Neuronal stem cell (in vitro differentiated cells): Measurements from ENCODE around the gene FBXL22. TPM values are rescaled to one million over a fixed set of nuclear protein-coding genes. Genes with fewer than 3 reads are reported as not detected.

Experiments
- DNase-seq: peaks from one replicate; pipeline ENCODE4 v3.0.0-alpha.2; 2013; ENCODE audit warnings: low spot score
- H2AFZ ChIP-seq: one replicate; pipeline ENCODE4 v1.6.1; 2013; ENCODE audit warnings: mild to moderate bottlenecking, low read length, inconsistent platforms
- H2AK5ac ChIP-seq: 2 replicates; pipeline ENCODE4 v1.6.1; 2013; ENCODE audit warnings: low read depth, mild to moderate bottlenecking, inconsistent platforms, low read length, moderate library complexity, mixed read lengths
- H2BK120ac ChIP-seq: 2 replicates; pipeline ENCODE4 v1.6.1; 2013; ENCODE audit warnings: low read depth, mild to moderate bottlenecking, inconsistent platforms, low read length, moderate library complexity, mixed read lengths
- H2BK12ac ChIP-seq: one replicate; pipeline ENCODE4 v1.6.1; 2013; ENCODE audit warnings: low read length, inconsistent platforms
- H2BK15ac ChIP-seq: 2 replicates; pipeline ENCODE4 v1.6.1; 2013; ENCODE audit warnings: mild to moderate bottlenecking, low read length, inconsistent platforms, mixed read lengths
- H2BK5ac ChIP-seq: one replicate; pipeline ENCODE4 v1.6.1; 2013; ENCODE audit warnings: inconsistent platforms, mild to moderate bottlenecking, low read length, moderate library complexity
- H3K14ac ChIP-seq: one replicate; pipeline ENCODE4 v1.6.1; 2013; ENCODE audit warnings: low read length, inconsistent platforms
- H3K18ac ChIP-seq: 2 replicates; pipeline ENCODE4 v1.6.1; 2013; ENCODE audit warnings: low read length, inconsistent platforms
- H3K23ac ChIP-seq: 2 replicates; pipeline ENCODE4 v1.6.1; 2013; ENCODE audit warnings: low read depth, mild to moderate bottlenecking, mixed read lengths, low read length, inconsistent platforms; ENCODE audit not compliant: poor library complexity
- H3K27ac ChIP-seq: replicated peaks from 3 replicates; pipeline ENCODE4 v1.5.1; 2013; ENCODE audit warnings: low read length, inconsistent platforms
- H3K27me3 ChIP-seq, 3 experiments: 2 replicates each; pipeline ENCODE4 v1.6.1; 2013; ENCODE audit warnings: low read length in 3 of 3, mild to moderate bottlenecking in 2 of 3, inconsistent platforms in 1 of 3, low read depth in 1 of 3, mixed read lengths in 1 of 3, moderate library complexity in 1 of 3; ENCODE audit not compliant: control insufficient read depth in 3 of 3, insufficient read depth in 3 of 3
- H3K36me3 ChIP-seq, 2 donors: replicated peaks in 1 of 2; 2 replicates each; pipeline ENCODE4 v1.6.1; 2013; ENCODE audit warnings: low read length in 2 of 2; ENCODE audit not compliant: control insufficient read depth in 2 of 2, insufficient read depth in 2 of 2
- H3K4ac ChIP-seq: 2 replicates; pipeline ENCODE4 v1.6.1; 2013; ENCODE audit warnings: inconsistent platforms, mild to moderate bottlenecking, low read length, moderate library complexity
- H3K4me1 ChIP-seq, 2 donors: 1 replicate in 1 of 2; 2 replicates in 1 of 2; pipeline ENCODE4 v1.6.1; 2013; ENCODE audit warnings: low read length in 2 of 2, low read depth in 1 of 2; ENCODE audit not compliant: control insufficient read depth in 2 of 2, insufficient read depth in 1 of 2
- H3K4me2 ChIP-seq: one replicate; pipeline ENCODE4 v1.6.1; 2013; ENCODE audit warnings: mild to moderate bottlenecking, low read length, inconsistent platforms; ENCODE audit not compliant: insufficient read depth, poor library complexity, severe bottlenecking
- H3K4me3 ChIP-seq, 2 donors: 2 replicates each; pipeline ENCODE4 v1.5.1; 2013; ENCODE audit warnings: low read length in 2 of 2, mild to moderate bottlenecking in 2 of 2, inconsistent platforms in 1 of 2, moderate library complexity in 1 of 2
- H3K79me1 ChIP-seq: one replicate; pipeline ENCODE4 v1.6.1; 2013; ENCODE audit warnings: low read depth, mild to moderate bottlenecking, inconsistent platforms, low read length, moderate library complexity
- H3K9ac ChIP-seq: one replicate; pipeline ENCODE4 v1.6.1; 2013; ENCODE audit warnings: mild to moderate bottlenecking, low read depth, low read length, inconsistent platforms; ENCODE audit not compliant: poor library complexity
- H3K9me3 ChIP-seq, 2 donors: replicated peaks in 1 of 2; 2 replicates each; pipeline versions ENCODE3 to v1.6.1; 2013; ENCODE audit warnings: low read length in 2 of 2, mild to moderate bottlenecking in 2 of 2, inconsistent platforms in 1 of 2, low read depth in 1 of 2, mixed read lengths in 1 of 2, moderate library complexity in 1 of 2; ENCODE audit not compliant: control insufficient read depth in 2 of 2, insufficient read depth in 1 of 2
- H4K8ac ChIP-seq: one replicate; pipeline ENCODE4 v1.6.1; 2013; ENCODE audit warnings: low read depth, mild to moderate bottlenecking, inconsistent platforms, low read length, moderate library complexity
- H4K91ac ChIP-seq: one replicate; pipeline ENCODE4 v1.6.1; 2013; ENCODE audit warnings: low read length, low read depth, mild to moderate bottlenecking, inconsistent platforms; ENCODE audit not compliant: poor library complexity
- WGBS, 2 donors: extraction: QIAGEN DNeasy Blood & Tissue Kit; methylation state at CpG; one replicate each; pipeline ENCODE4 v1.1.7; 2013; ENCODE audit warnings: missing lambda C conversion rate in 2 of 2, mixed read lengths in 1 of 2; ENCODE audit not compliant: insufficient read length in 2 of 2, insufficient replicate concordance in 1 of 2; ENCODE audit errors: extremely low coverage in 2 of 2; 5-methylcytosine and 5-hydroxymethylcytosine counted together
- polyA plus RNA-seq, 2 experiments: library from polyadenylated mRNA; stranded (reverse); fragments of 200-250 nt; gene quantifications; one replicate each; pipeline ENCODE4 v1.2.3, GENCODE V29; 2013

The FBXL22 gene
- 0.29 TPM for polyA plus RNA-seq (2013, experiment 1 of 2)
- 0.43 TPM for polyA plus RNA-seq (2013, experiment 2 of 2)

GRCh38 chr15:63597038-63597790 lies at the start of gene FBXL22:
Gene FBXL22, plus strand, starts transcription at chr15:63597387. Its CDS starts 6 bp downstream, at chr15:63597393.
- H4K91ac ChIP-seq = no peak within 1 kb of the TSS
- no CpG with 5 or more reads among the region's 23 CpGs for WGBS, 2 donors
- H3K9me3 ChIP-seq = no peaks in the 10 kb centered on the region
- H2BK5ac ChIP-seq = no peak within 1 kb of the TSS
- no peak within 1 kb of the TSS for H2BK15ac ChIP-seq
- H3K27me3 ChIP-seq = peaks cover 0 to 4% (median 0%) of the 10 kb centered on the region in 3 experiments
- H3K9ac ChIP-seq = peak within 1 kb of the TSS; percentile 78
- DNase-seq = no peak
- peaks cover 2 to 34% of the 10 kb centered on the region in 2 donors for H3K36me3 ChIP-seq
- peaks cover 12 to 18% of the 10 kb centered on the region in 2 donors for H3K4me1 ChIP-seq
- H2BK120ac ChIP-seq = no peak within 1 kb of the TSS
- no peak within 1 kb of the TSS for H2AFZ ChIP-seq
- H3K79me1 ChIP-seq = no peaks in the 10 kb centered on the region
- H3K14ac ChIP-seq = no peak within 1 kb of the TSS
- no peak within 1 kb of the TSS for H3K27ac ChIP-seq
- H2AK5ac ChIP-seq = peak within 1 kb of the TSS; percentile 42
- H2BK12ac ChIP-seq = no peak within 1 kb of the TSS
- no peak within 1 kb of the TSS for H3K4me2 ChIP-seq
- peak within 1 kb of the TSS; percentile 82 for H3K18ac ChIP-seq
- H3K23ac ChIP-seq = peak within 1 kb of the TSS; percentile 4
- H4K8ac ChIP-seq = no peak within 1 kb of the TSS
- no peak within 1 kb of the TSS for H3K4ac ChIP-seq
- H3K4me3 ChIP-seq = no peak within 1 kb of the TSS

- Histone ChIP-seq H2BK5ac (no peak overlapping the region), H3K27ac (no peak overlapping the region), H2BK12ac (no peak overlapping the region), H3K36me3 (peaks cover 0 to 41% of the 10 kb centered on the region in 2 donors), H3K79me1 (peaks cover 2% of the 10 kb centered on the region), H3K9me3 (no peaks in the 10 kb centered on the region), H2AFZ (no peak overlapping the region), H3K18ac (no peak overlapping the region), H3K4me1 (peaks cover 0 to 20% of the 10 kb centered on the region in 2 donors), H3K14ac (no peak overlapping the region), H3K27me3 (no peaks in the 10 kb centered on the region), H3K4me3 (no peak overlapping the region), H3K4ac (no peak overlapping the region), H3K4me2 (no peak overlapping the region), H3K9ac (no peak overlapping the region), H2AK5ac (no peak overlapping the region), H3K23ac (no peak overlapping the region), H2BK15ac (no peak overlapping the region), H2BK120ac (no peak overlapping the region), H4K8ac (no peak overlapping the region), H4K91ac (no peak overlapping the region)
- no peak for DNase-seq
- WGBS, 2 donors = no CpG with 5 or more reads among the region's 1 CpG
Observed at GRCh38 chr15:63551400-63551799, 45.8 kb upstream of the FBXL22 start.

- H2BK12ac ChIP-seq = no peak overlapping the region
- no peak overlapping the region for H2BK5ac ChIP-seq
- no peak overlapping the region for H2AFZ ChIP-seq
- H3K4ac ChIP-seq = no peak overlapping the region
- H2AK5ac ChIP-seq = no peak overlapping the region
- H3K9me3 ChIP-seq = no peaks in the 10 kb centered on the region
- peaks cover 0 to 20% of the 10 kb centered on the region in 2 donors for H3K4me1 ChIP-seq
- no peak overlapping the region for H2BK15ac ChIP-seq
- H4K8ac ChIP-seq = no peak overlapping the region
- peaks cover 7 to 54% of the 10 kb centered on the region in 2 donors for H3K36me3 ChIP-seq
- no peaks in the 10 kb centered on the region for H3K27me3 ChIP-seq
- H4K91ac ChIP-seq = no peak overlapping the region
- no peak overlapping the region for H3K23ac ChIP-seq
- H3K27ac ChIP-seq = no peak overlapping the region
- H3K4me2 ChIP-seq = no peak overlapping the region
- WGBS, 2 donors = no CpG with 5 or more reads among the region's 3 CpGs
- H2BK120ac ChIP-seq = no peak overlapping the region
- no peak overlapping the region for H3K4me3 ChIP-seq
- no peak overlapping the region for H3K18ac ChIP-seq
- H3K79me1 ChIP-seq = peaks cover 2% of the 10 kb centered on the region
- H3K9ac ChIP-seq = no peak overlapping the region
- no peak for DNase-seq
- no peak overlapping the region for H3K14ac ChIP-seq
Observed at GRCh38 chr15:63553388-63553791, 43.8 kb upstream of the FBXL22 start.

- H3K9ac ChIP-seq = no peak overlapping the region
- no CpG with 5 or more reads among the region's 2 CpGs for WGBS, 2 donors
- H4K8ac ChIP-seq = no peak overlapping the region
- no peak overlapping the region for H2AK5ac ChIP-seq
- no peak overlapping the region for H2BK120ac ChIP-seq
- no peak overlapping the region for H2BK12ac ChIP-seq
- H3K27ac ChIP-seq = no peak overlapping the region
- no peak overlapping the region for H3K4ac ChIP-seq
- H3K4me1 ChIP-seq = peaks cover 0 to 22% of the 10 kb centered on the region in 2 donors
- H4K91ac ChIP-seq = no peak overlapping the region
- no peaks in the 10 kb centered on the region for H3K27me3 ChIP-seq
- H2AFZ ChIP-seq = no peak overlapping the region
- H2BK15ac ChIP-seq = no peak overlapping the region
- H3K23ac ChIP-seq = no peak overlapping the region
- DNase-seq = no peak
- no peak overlapping the region for H3K18ac ChIP-seq
- H3K4me3 ChIP-seq = no peak overlapping the region
- H3K9me3 ChIP-seq = no peaks in the 10 kb centered on the region
- no peak overlapping the region for H2BK5ac ChIP-seq
- H3K4me2 ChIP-seq = no peak overlapping the region
- H3K79me1 ChIP-seq = peaks cover 2% of the 10 kb centered on the region
- H3K14ac ChIP-seq = no peak overlapping the region
- H3K36me3 ChIP-seq = peaks cover 7 to 63% of the 10 kb centered on the region in 2 donors
Observed at GRCh38 chr15:63554337-63554927, 42.8 kb upstream of the FBXL22 start.
